Measurements from ENCODE around the gene CCDC71L.

The CCDC71L gene

GRCh38 chr7:106621393-106622132 is 39.4 kb downstream of the CCDC71L start:
- ChIA-PET CTCF (interaction anchor here (0.7 to 1.8 kb wide), 3 partner anchors 13 to 115 kb away, joined by 3 to 5 read pairs (median 4); partner anchors contain the start of gene CCDC71L), POLR2A (no interaction called here)

DNA sequence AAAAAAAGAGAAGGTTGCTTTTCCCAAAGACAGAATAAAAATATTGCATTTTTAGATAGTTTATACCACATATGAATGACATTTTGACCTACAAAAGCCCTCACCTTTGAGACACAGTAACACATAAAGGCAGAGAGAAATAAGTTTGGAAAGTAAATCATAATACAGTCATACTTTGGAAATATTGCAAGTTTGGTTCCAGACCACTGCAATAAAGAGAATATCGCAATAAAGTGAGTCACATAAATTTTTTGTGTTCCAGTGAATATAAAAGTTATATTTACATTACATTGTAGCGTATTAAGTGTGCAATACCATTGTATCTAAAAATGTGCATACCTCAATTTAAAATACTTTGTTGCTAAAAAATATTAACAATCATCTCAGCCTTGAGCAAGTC is 40.3 kb downstream of the CCDC71L start:
- POLR2A ChIA-PET: no interaction called here
- no peak overlapping the region for H3K4me3 ChIP-seq (ENCODE audit: low read depth, low read length)
- CTCF ChIA-PET: interaction anchor here (0.9 kb wide), 1 partner anchor 38 kb away, joined by 3 read pairs; no protein-coding TSS in a partner anchor

More at GRCh38 chr7:106621393-106622132, 39.4 kb downstream of the CCDC71L start:
- no peak for DNase-seq (ENCODE audit: low read depth, low spot score)
- TF ChIP-seq, protein P1, sequence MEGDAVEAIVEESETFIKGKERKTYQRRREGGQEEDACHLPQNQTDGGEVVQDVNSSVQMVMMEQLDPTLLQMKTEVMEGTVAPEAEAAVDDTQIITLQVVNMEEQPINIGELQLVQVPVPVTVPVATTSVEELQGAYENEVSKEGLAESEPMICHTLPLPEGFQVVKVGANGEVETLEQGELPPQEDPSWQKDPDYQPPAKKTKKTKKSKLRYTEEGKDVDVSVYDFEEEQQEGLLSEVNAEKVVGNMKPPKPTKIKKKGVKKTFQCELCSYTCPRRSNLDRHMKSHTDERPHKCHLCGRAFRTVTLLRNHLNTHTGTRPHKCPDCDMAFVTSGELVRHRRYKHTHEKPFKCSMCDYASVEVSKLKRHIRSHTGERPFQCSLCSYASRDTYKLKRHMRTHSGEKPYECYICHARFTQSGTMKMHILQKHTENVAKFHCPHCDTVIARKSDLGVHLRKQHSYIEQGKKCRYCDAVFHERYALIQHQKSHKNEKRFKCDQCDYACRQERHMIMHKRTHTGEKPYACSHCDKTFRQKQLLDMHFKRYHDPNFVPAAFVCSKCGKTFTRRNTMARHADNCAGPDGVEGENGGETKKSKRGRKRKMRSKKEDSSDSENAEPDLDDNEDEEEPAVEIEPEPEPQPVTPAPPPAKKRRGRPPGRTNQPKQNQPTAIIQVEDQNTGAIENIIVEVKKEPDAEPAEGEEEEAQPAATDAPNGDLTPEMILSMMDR (IDR thresholded peaks at IDR 0.05; ENCODE audit: insufficient read depth, low read length, missing control alignments): no peak
- H3K4me3 ChIP-seq (ENCODE audit: low read depth, low read length): no peak overlapping the region

DNA sequence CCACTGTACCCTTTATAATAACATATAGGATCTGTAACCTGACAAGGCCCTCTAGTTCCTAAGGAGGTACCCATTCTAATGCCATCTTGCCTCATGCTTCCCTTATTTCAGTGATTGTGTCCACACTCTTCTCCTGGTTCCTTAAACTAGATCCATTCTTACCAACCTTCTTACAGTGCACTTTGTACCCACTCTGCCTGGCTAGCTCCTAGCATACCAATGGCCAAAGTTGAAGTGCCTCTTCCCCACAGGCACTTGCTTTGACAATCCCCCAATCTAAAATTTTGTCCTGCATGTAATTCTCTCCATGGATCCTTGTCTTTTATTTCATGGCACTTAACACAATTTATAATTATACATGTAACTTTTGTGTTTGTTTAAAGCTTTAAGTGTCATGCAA is 40.9 kb downstream of the CCDC71L start:
- H3K4me3 ChIP-seq (ENCODE audit: low read depth, low read length): no peak overlapping the region
- no peak for DNase-seq (ENCODE audit: low read depth, low spot score)
- ChIA-PET POLR2A (no interaction called here), CTCF (interaction anchor here (0.9 to 1.4 kb wide), 2 partner anchors 9 to 38 kb away, joined by 3 read pairs; no protein-coding TSS in a partner anchor)
- TF ChIP-seq, protein P1 (IDR thresholded peaks at IDR 0.05; ENCODE audit: insufficient read depth, low read length, missing control alignments): no peak

More for the DNA sequence above, 40.3 kb downstream of the CCDC71L start:
- TF ChIP-seq, protein P1 (IDR thresholded peaks at IDR 0.05; ENCODE audit: insufficient read depth, low read length, missing control alignments): no peak
- no peak for DNase-seq (ENCODE audit: low read depth, low spot score)

DNA sequence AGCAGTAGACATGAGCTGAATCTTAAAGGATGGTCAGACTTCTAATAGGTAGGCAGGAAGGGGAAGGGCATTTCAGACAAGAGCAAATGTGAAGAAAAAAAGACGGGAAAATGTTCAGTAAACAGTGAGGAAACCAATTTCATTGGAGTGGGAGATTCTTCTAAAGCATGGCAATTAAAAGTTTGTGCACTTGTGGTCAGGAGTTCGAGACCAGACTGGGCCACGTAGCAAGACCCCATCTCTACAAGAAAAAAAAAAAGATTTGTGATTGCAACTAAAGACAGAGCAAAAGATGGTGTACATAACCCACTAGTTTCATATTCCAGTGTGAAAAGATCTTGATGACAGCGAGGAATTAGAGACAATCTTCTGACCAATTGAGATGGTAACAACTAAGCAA is 41.7 kb downstream of the CCDC71L start:
- no peak for DNase-seq (ENCODE audit: low read depth, low spot score)
- no peak overlapping the region for H3K4me3 ChIP-seq (ENCODE audit: low read depth, low read length)
- TF ChIP-seq, protein P1 (IDR thresholded peaks at IDR 0.05; ENCODE audit: insufficient read depth, low read length, missing control alignments): no peak
- CTCF ChIA-PET: interaction anchor here (0.7 to 1.8 kb wide), 5 partner anchors 10 to 118 kb away, joined by 3 to 5 read pairs (median 3); no protein-coding TSS in a partner anchor
- POLR2A ChIA-PET: no interaction called here

- POLR2A ChIA-PET: interaction anchor here (1.0 kb wide), 1 partner anchor 11 kb away, joined by 3 read pairs; no protein-coding TSS in a partner anchor
- no peak overlapping the region for H3K4me3 ChIP-seq (ENCODE audit: low read depth, low read length)
- no peak for DNase-seq (ENCODE audit: low read depth, low spot score)
- TF ChIP-seq, protein P1 (IDR thresholded peaks at IDR 0.05; ENCODE audit: insufficient read depth, low read length, missing control alignments): no peak
- CTCF ChIA-PET: interaction anchor here (0.7 to 1.8 kb wide), 5 partner anchors 25 to 118 kb away, joined by 3 to 5 read pairs (median 4); partner anchors contain the start of gene CCDC71L
Measured at GRCh38 chr7:106618480-106618879, 42.5 kb downstream of the CCDC71L start.

DNA sequence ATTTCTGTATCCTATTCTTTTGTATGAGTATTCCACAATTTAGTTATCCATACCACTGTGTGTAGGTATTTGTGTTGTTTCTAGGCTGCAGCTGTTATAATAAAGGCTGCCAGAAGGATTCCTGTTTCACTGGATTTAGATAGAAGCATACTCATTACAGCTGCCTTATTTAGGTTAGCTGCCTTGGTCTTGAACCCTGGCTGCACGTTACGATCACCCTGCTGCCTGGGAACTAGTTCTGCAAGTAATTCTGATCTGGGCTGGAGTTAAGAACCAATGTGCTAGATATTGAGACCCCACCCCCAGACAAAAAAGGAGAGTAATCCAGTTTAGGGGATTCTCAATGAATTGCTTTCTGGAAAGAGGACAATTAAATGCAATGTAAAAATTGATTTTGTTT is 43.1 kb downstream of the CCDC71L start:
- CTCF ChIA-PET: interaction anchor here (1.2 to 1.8 kb wide), 4 partner anchors 24 to 119 kb away, joined by 3 to 5 read pairs (median 4); partner anchors contain the start of gene CCDC71L
- H3K4me3 ChIP-seq (ENCODE audit: low read depth, low read length): no peak overlapping the region

More for the DNA sequence above, 43.1 kb downstream of the CCDC71L start:
- TF ChIP-seq, protein P1 (IDR thresholded peaks at IDR 0.05; ENCODE audit: insufficient read depth, low read length, missing control alignments): no peak
- DNase-seq (ENCODE audit: low read depth, low spot score): no peak
- POLR2A ChIA-PET: interaction anchor here (1.0 kb wide), 1 partner anchor 11 kb away, joined by 3 read pairs; no protein-coding TSS in a partner anchor

Measured in AG04449 (cell line).